HG02840 (cell line): ENCODE measurements around the gene BCO1.

Experiments
- ATAC-seq: cut with Tn5 transposase; IDR thresholded peaks from one replicate; pipeline ENCODE4 v1.9.1; 2021; ENCODE audit warnings: mild to moderate bottlenecking, moderate library complexity, moderate number of reproducible peaks; ENCODE audit not compliant: unreplicated experiment, low FRiP score

The BCO1 gene

GRCh38 chr16:81231014-81231413 is 7.5 kb upstream of the BCO1 start:
- no peak for ATAC-seq

GRCh38 chr16:81232740-81233367 is 5.6 kb upstream of the BCO1 start:
- ATAC-seq = no peak

- ATAC-seq = no peak
These were observed 1.2 kb upstream of the BCO1 start for GRCh38 chr16:81237282-81237681.

DNA sequence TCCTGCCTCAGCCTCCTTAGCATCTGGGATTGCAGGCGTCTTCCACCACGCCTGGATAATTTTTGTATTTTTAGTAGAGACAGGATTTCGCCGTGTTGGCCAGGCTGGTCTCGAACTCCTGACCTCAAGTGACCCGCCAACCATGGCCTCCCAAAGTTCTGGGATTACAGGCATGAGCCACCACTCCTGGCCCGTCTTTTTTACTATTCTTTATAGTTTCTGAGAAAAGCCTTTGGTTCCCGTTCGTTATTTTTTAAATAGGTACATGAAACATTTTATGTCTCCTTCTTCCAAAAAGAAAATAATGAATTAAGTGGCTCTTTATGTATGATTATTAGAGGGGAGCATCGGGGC is 570 bp upstream of the BCO1 start:
- ATAC-seq = no peak

DNA sequence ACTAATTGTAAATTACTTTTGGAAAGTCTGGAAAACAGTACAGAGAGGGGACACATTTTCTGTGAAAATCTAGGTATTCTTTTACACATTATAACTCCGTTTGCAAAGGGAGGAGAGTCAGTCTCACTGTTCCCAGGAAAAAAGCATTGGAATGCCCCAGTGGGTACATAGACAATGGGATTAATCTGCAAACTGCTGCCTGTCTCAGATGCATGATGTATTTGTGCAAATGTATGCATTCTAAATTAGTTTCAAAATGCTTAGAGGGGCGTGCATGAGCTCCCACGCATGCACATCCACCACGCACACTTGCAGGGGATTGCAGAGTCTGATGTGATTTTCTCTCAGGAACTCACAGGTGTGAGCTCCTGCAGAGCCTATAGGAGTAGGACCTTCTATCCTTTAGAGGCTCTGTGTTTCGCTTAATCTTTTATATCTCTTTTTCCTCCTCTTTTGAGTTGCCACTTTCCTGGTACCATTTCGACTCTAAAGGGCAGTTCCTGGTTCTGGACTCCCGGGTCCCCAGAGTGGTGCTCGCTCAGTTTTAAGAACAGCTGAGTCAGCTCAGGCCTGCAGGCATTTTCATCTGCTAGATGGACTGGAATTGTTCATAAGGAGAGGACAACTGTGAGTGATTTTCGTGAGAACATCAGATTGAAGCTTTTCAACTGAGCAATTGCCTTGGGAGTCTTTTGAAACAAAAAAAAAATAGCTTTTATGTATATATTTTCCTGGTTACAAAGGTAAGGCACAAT is 1.1 kb downstream of the BCO1 start:
- no peak for ATAC-seq

GRCh38 chr16:81241706-81242105 is 3.2 kb downstream of the BCO1 start:
- no peak for ATAC-seq

DNA sequence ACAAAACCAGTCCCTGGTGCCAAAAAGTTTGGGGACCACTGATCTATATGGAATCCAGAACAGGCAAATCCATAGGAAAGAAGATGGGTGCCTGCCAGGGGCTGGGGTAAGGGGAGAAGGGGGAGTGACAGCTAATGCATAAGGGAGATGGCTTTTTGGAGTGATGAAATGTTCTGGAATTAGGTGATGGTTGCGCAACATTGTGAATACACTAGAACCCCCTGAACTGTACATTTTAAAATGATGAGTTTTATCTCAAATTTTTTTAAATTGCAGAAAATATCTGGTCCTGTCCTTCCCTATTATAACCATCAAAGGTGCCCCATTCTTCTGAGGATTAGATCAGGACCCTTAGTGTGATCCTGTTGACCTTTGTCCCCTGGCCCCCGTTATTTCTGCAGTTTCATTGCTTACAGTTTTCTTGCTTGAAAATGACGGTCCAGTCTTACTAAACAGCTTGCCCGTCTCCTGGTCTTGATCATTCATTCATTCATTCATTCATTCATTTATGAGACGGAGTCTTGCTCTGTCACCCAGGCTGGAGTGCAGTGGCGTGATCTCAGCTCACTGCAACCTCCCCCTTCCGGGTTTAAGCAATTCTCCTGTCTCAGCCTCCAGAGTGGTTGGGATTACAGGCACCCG is 4.6 kb downstream of the BCO1 start:
- no peak for ATAC-seq

- ATAC-seq = no peak
These were observed 5.5 kb downstream of the BCO1 start for GRCh38 chr16:81243942-81244341.

- ATAC-seq = no peak
These were observed 13.4 kb downstream of the BCO1 start for GRCh38 chr16:81251871-81252270.

GRCh38 chr16:81253141-81253540 is 14.7 kb downstream of the BCO1 start:
- no peak for ATAC-seq

- ATAC-seq = no peak
These were observed 16.5 kb downstream of the BCO1 start for GRCh38 chr16:81254922-81255526.

GRCh38 chr16:81259916-81260315 is 21.4 kb downstream of the BCO1 start:
- no peak for ATAC-seq

- no peak for ATAC-seq
These were observed 22.7 kb downstream of the BCO1 start for GRCh38 chr16:81261049-81261648.

DNA sequence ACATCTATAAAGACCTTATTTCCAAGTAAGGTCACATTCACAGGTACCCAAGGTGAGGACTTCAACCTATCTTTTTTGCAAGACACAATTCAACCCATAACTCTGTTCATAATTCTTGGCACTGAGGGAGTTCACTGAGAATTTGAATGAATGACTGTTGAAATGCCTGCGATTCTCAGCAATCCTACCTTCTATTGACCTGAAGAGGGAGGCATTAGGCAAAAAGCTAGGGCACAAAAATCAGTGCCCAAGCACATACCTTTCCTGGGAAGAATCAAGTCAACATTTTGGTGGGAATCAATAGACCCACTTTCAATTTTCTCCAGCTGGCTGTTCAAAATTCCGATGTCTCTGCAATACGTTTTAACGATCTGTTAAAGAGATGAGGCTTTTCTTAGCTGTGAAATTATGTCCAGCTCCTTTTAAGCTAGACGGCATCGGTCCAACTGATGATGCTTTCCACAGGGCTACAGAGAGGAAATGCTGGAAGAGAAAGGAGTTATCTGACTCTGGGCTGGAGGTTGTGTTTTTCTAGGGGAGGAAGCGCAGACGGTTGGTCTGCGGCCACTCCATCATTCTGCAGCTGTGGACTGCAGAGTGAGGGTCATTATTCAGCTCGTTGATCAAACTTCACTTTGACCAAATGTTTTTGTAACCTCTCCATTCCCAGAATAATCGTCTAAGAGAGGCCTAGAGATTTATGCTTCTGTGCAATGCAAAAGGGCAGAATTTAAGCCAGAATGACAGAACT is 25.2 kb downstream of the BCO1 start:
- no peak for ATAC-seq

DNA sequence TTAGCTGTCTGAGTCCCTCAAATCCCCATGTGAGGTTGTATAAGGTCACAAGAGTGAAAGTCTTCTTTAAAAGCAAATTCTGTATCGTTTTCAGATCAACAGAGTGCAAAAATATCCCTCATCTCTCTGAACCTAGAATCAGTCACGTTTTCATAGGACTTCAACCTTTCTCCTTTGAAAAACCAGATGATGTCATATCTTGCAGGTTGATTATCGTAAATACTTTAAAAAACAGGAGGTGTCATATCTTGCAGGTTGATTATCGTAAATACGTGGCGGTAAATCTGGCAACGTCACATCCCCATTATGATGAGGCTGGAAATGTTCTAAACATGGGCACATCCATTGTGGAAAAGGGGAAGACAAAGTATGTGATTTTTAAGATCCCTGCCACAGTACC is 25.9 kb downstream of the BCO1 start:
- no peak for ATAC-seq

- no peak for ATAC-seq
These were observed 26.6 kb downstream of the BCO1 start for GRCh38 chr16:81265052-81265451.

GRCh38 chr16:81265658-81266451 is 27.4 kb downstream of the BCO1 start:
- no peak for ATAC-seq

GRCh38 chr16:81266680-81267095 is 28.2 kb downstream of the BCO1 start:
- no peak for ATAC-seq

GRCh38 chr16:81268509-81268908 is 30.0 kb downstream of the BCO1 start:
- ATAC-seq = no peak
